ENCODE measurements around the gene MUCL1. TPM values are rescaled to one million over a fixed set of nuclear protein-coding genes. Genes with fewer than 3 reads are reported as not detected.

Gene MUCL1, protein sequence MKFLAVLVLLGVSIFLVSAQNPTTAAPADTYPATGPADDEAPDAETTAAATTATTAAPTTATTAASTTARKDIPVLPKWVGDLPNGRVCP
- not detected in 3 replicates for total RNA-seq
- long read RNA-seq, result 0 reads

GRCh38 chr12:54853933-54854538 is at the start of gene MUCL1:
Gene MUCL1 (plus strand): TSS chr12:54854516. CDS start chr12:54854583, 67 bp downstream.
- Mint-ChIP-seq H3K27ac (ENCODE audit: unreplicated experiment) (no peak within 1 kb of the TSS), H3K9me3 (ENCODE audit: low read depth) (no peaks in the 10 kb centered on the region), H3K4me3 (ENCODE audit: unreplicated experiment) (no peak within 1 kb of the TSS), H3K27me3 (ENCODE audit: low read depth) (peaks cover 24% of the 10 kb centered on the region), H3K4me1 (ENCODE audit: low read depth) (no peaks in the 10 kb centered on the region), H3K36me3 (ENCODE audit: low read depth) (no peaks in the 10 kb centered on the region)
- TF ChIP-seq, protein P1, sequence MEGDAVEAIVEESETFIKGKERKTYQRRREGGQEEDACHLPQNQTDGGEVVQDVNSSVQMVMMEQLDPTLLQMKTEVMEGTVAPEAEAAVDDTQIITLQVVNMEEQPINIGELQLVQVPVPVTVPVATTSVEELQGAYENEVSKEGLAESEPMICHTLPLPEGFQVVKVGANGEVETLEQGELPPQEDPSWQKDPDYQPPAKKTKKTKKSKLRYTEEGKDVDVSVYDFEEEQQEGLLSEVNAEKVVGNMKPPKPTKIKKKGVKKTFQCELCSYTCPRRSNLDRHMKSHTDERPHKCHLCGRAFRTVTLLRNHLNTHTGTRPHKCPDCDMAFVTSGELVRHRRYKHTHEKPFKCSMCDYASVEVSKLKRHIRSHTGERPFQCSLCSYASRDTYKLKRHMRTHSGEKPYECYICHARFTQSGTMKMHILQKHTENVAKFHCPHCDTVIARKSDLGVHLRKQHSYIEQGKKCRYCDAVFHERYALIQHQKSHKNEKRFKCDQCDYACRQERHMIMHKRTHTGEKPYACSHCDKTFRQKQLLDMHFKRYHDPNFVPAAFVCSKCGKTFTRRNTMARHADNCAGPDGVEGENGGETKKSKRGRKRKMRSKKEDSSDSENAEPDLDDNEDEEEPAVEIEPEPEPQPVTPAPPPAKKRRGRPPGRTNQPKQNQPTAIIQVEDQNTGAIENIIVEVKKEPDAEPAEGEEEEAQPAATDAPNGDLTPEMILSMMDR (IDR thresholded peaks at IDR 0.05), result peak; percentile 78
- no peak for DNase-seq (ENCODE audit: low spot score)

- H3K4me3 Mint-ChIP-seq (ENCODE audit: unreplicated experiment), result no peak overlapping the region
- no peak overlapping the region for H3K27ac Mint-ChIP-seq (ENCODE audit: unreplicated experiment)
- no peaks in the 10 kb centered on the region for H3K36me3 Mint-ChIP-seq (ENCODE audit: low read depth)
- no peaks in the 10 kb centered on the region for H3K4me1 Mint-ChIP-seq (ENCODE audit: low read depth)
- H3K9me3 Mint-ChIP-seq (ENCODE audit: low read depth), result peaks cover 27% of the 10 kb centered on the region
- TF ChIP-seq, protein P1 (IDR thresholded peaks at IDR 0.05), result no peak
- no peak for DNase-seq (ENCODE audit: low spot score)
- H3K27me3 Mint-ChIP-seq (ENCODE audit: low read depth), result peaks cover 3% of the 10 kb centered on the region
Observed at GRCh38 chr12:54821676-54822075, 32.6 kb upstream of the MUCL1 start.

- H3K9me3 Mint-ChIP-seq (ENCODE audit: low read depth), result peaks cover 13% of the 10 kb centered on the region
- H3K36me3 Mint-ChIP-seq (ENCODE audit: low read depth), result no peaks in the 10 kb centered on the region
- TF ChIP-seq, protein P1 (IDR thresholded peaks at IDR 0.05), result peak; percentile 32
- H3K4me3 Mint-ChIP-seq (ENCODE audit: unreplicated experiment), result no peak overlapping the region
- no peak overlapping the region for H3K27ac Mint-ChIP-seq (ENCODE audit: unreplicated experiment)
- H3K27me3 Mint-ChIP-seq (ENCODE audit: low read depth), result peaks cover 3% of the 10 kb centered on the region
- DNase-seq (ENCODE audit: low spot score), result no peak
- H3K4me1 Mint-ChIP-seq (ENCODE audit: low read depth), result no peaks in the 10 kb centered on the region
Observed at GRCh38 chr12:54824402-54824801, 29.9 kb upstream of the MUCL1 start.

- H3K27ac Mint-ChIP-seq (ENCODE audit: unreplicated experiment), result no peak overlapping the region
- H3K27me3 Mint-ChIP-seq (ENCODE audit: low read depth), result peaks cover 7% of the 10 kb centered on the region
- H3K4me1 Mint-ChIP-seq (ENCODE audit: low read depth), result no peaks in the 10 kb centered on the region
- H3K4me3 Mint-ChIP-seq (ENCODE audit: unreplicated experiment), result no peak overlapping the region
- H3K36me3 Mint-ChIP-seq (ENCODE audit: low read depth), result no peaks in the 10 kb centered on the region
- no peak for DNase-seq (ENCODE audit: low spot score)
- TF ChIP-seq, protein P1 (IDR thresholded peaks at IDR 0.05), result no peak
- H3K9me3 Mint-ChIP-seq (ENCODE audit: low read depth), result peaks cover 3% of the 10 kb centered on the region
Observed at GRCh38 chr12:54829511-54829910, 24.8 kb upstream of the MUCL1 start.

GRCh38 chr12:54830199-54830598 is 24.1 kb upstream of the MUCL1 start:
- DNase-seq (ENCODE audit: low spot score), result no peak
- H3K36me3 Mint-ChIP-seq (ENCODE audit: low read depth), result no peaks in the 10 kb centered on the region
- peaks cover 6% of the 10 kb centered on the region for H3K27me3 Mint-ChIP-seq (ENCODE audit: low read depth)
- H3K4me3 Mint-ChIP-seq (ENCODE audit: unreplicated experiment), result no peak overlapping the region
- TF ChIP-seq, protein P1 (IDR thresholded peaks at IDR 0.05), result no peak
- no peak overlapping the region for H3K27ac Mint-ChIP-seq (ENCODE audit: unreplicated experiment)
- H3K9me3 Mint-ChIP-seq (ENCODE audit: low read depth), result peaks cover 2% of the 10 kb centered on the region
- H3K4me1 Mint-ChIP-seq (ENCODE audit: low read depth), result no peaks in the 10 kb centered on the region

Data from chondrocyte (in vitro differentiated cells).